ENCODE measurements around the gene PCDH19. TPM values are rescaled to one million over a fixed set of nuclear protein-coding genes. Genes with fewer than 3 reads are reported as not detected.

The PCDH19 gene
- total and polyA plus RNA-seq, 10 of the 15 experiments (the other 5 are each of a cell fraction or from before 2014, with no cell fraction given): 0.01 TPM; not detected in 9

DNA sequence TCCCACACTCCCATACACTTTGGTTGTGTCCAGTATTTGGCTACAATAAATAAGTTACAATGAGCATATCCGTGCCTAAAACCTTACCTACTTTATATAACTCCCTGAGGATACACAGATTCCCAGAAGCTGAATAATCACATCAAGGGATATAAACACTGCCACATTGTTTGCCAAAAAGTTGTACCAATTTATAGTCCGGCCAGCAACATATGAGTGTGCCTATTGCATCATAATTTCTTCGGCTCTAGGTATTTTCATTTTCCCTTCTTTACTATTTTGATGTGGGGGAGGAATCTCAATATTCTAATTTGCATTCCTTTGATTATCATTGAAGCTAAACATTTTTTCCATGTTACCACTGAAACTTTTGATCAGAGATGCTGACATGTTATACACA is 146.4 kb downstream of the PCDH19 start:
- peak; percentile 61 for ATAC-seq
- Histone ChIP-seq H3K4me1 (ENCODE audit: control insufficient read depth, insufficient read depth, low read length) (no peaks in the 10 kb centered on the region), H2AFZ (ENCODE audit: control insufficient read depth, low read depth, low read length) (no peak overlapping the region), H3K9me3 (replicated peaks; ENCODE audit: control insufficient read depth, insufficient read depth, low read length) (no peaks in the 10 kb centered on the region), H3K4me2 (ENCODE audit: control insufficient read depth, insufficient read depth) (no peak overlapping the region), H3K27me3 (replicated peaks in 1 of 2; ENCODE audit: control insufficient read depth in 2 of 2, insufficient read depth in 2 of 2, low read length in 1 of 2) (no peaks in the 10 kb centered on the region), H3K9ac (ENCODE audit: control insufficient read depth, insufficient read depth, low read length) (no peak overlapping the region), H3K36me3 (ENCODE audit: control insufficient read depth in 2 of 2, insufficient read depth in 2 of 2, low read length in 1 of 2) (no peaks in the 10 kb centered on the region), H4K20me1 (ENCODE audit: control insufficient read depth, insufficient read depth) (no peaks in the 10 kb centered on the region), H3K4me3 (no peak overlapping the region), H3K79me2 (ENCODE audit: control insufficient read depth, insufficient read depth, low read length) (no peaks in the 10 kb centered on the region), H3K27ac (ENCODE audit: control insufficient read depth, insufficient read depth) (no peak overlapping the region)
- intact Hi-C loops (cut with micrococcal nuclease; ENCODE audit: unreplicated experiment): no loop called here
- no TSS peak for BruUV-seq (replicated peaks)
- in situ Hi-C loops (cut with MboI): no loop called here
- RAD21 ChIA-PET (ENCODE audit: unreplicated experiment): no interaction called here
- no peak for FAIRE-seq
- no peak for DNase-seq (ENCODE audit: low read depth, low spot score)
- CTCF ChIA-PET: no interaction called here
- SMC1A ChIA-PET (ENCODE audit: uncharacterized antibody, unreplicated experiment): interaction anchor here (1.0 kb wide), 1 partner anchor 56 kb away, joined by 3 read pairs; no protein-coding TSS in a partner anchor
- 2% methylated on average over 3 of the region's 3 CpGs for WGBS (ENCODE audit: insufficient coverage, insufficient replicate concordance, low lambda C conversion rate, missing lambda C conversion rate)
- TF ChIP-seq IKZF2 (IDR thresholded peaks at IDR 0.05) (no peak), CEBPB (IDR thresholded peaks at IDR 0.05; ENCODE audit: borderline replicate concordance in 1 of 2, low read depth in 2 of 2, low read length in 2 of 2) (peak in 1 of 2 experiments; percentile 14; a peak in 2 of 4 replicates)
- POLR2A ChIA-PET: no interaction called here

DNA sequence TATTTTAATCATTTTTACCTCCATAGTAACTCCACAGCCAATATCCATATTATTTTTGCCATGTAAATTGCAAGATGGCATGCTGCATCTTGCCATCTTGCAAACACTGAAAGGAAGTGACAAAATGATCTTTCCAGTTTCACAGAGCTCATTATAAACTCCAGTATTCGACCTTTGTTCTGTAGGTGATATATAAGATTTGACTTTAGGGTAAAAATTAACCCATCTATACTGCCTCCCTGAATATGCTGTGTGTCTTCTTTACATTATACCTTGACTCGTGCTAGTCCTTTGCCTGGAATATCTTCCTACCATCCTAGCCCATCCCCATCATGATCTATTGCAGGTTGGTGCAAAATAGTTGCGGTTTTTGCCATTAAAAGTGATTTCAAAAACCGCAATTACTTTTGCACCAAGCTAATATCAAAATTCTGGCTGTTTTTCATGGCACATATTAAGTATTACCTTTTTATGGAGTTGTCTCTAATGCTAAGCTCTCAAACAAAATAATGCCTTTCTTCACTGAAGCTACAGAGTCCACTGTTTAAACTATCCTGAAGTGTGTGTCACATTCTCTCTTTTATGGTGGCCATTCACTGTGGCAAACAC is 161.1 kb downstream of the PCDH19 start:
- Histone ChIP-seq H3K4me1 (ENCODE audit: control insufficient read depth, insufficient read depth, low read length) (no peaks in the 10 kb centered on the region), H3K4me3 (no peak overlapping the region), H3K27ac (ENCODE audit: control insufficient read depth, insufficient read depth) (no peak overlapping the region), H3K27me3 (replicated peaks in 1 of 2; ENCODE audit: control insufficient read depth in 2 of 2, insufficient read depth in 2 of 2, low read length in 1 of 2) (no peaks in the 10 kb centered on the region), H3K9me3 (replicated peaks; ENCODE audit: control insufficient read depth, insufficient read depth, low read length) (no peaks in the 10 kb centered on the region; the same call in 2 of the 3 replicates), H4K20me1 (ENCODE audit: control insufficient read depth, insufficient read depth) (no peaks in the 10 kb centered on the region), H3K9ac (ENCODE audit: control insufficient read depth, insufficient read depth, low read length) (no peak overlapping the region), H3K4me2 (ENCODE audit: control insufficient read depth, insufficient read depth) (no peak overlapping the region), H3K36me3 (ENCODE audit: control insufficient read depth in 2 of 2, insufficient read depth in 2 of 2, low read length in 1 of 2) (no peaks in the 10 kb centered on the region), H3K79me2 (ENCODE audit: control insufficient read depth, insufficient read depth, low read length) (no peaks in the 10 kb centered on the region), H2AFZ (ENCODE audit: control insufficient read depth, low read depth, low read length) (no peak overlapping the region)
- BruUV-seq (replicated peaks): no TSS peak
- intact Hi-C loops (cut with micrococcal nuclease; ENCODE audit: unreplicated experiment): no loop called here
- ATAC-seq: no peak
- TF ChIP-seq BCL11A (IDR thresholded peaks at IDR 0.05; ENCODE audit: low read depth, low read length) (no peak), CHD2 (IDR thresholded peaks at IDR 0.05; ENCODE audit: borderline replicate concordance, low read depth, low read length) (no peak), SUZ12 (IDR thresholded peaks at IDR 0.05; ENCODE audit: unreplicated experiment) (no peak), SIX5 (IDR thresholded peaks at IDR 0.05; ENCODE audit: low read depth, low read length, severe bottlenecking) (no peak), ZBED1 (IDR thresholded peaks at IDR 0.05; ENCODE audit: borderline replicate concordance) (no peak)
- TF ChIP-seq, protein P1, sequence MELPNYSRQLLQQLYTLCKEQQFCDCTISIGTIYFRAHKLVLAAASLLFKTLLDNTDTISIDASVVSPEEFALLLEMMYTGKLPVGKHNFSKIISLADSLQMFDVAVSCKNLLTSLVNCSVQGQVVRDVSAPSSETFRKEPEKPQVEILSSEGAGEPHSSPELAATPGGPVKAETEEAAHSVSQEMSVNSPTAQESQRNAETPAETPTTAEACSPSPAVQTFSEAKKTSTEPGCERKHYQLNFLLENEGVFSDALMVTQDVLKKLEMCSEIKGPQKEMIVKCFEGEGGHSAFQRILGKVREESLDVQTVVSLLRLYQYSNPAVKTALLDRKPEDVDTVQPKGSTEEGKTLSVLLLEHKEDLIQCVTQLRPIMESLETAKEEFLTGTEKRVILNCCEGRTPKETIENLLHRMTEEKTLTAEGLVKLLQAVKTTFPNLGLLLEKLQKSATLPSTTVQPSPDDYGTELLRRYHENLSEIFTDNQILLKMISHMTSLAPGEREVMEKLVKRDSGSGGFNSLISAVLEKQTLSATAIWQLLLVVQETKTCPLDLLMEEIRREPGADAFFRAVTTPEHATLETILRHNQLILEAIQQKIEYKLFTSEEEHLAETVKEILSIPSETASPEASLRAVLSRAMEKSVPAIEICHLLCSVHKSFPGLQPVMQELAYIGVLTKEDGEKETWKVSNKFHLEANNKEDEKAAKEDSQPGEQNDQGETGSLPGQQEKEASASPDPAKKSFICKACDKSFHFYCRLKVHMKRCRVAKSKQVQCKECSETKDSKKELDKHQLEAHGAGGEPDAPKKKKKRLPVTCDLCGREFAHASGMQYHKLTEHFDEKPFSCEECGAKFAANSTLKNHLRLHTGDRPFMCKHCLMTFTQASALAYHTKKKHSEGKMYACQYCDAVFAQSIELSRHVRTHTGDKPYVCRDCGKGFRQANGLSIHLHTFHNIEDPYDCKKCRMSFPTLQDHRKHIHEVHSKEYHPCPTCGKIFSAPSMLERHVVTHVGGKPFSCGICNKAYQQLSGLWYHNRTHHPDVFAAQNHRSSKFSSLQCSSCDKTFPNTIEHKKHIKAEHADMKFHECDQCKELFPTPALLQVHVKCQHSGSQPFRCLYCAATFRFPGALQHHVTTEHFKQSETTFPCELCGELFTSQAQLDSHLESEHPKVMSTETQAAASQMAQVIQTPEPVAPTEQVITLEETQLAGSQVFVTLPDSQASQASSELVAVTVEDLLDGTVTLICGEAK (IDR thresholded peaks at IDR 0.05; ENCODE audit: borderline replicate concordance): peak; percentile 45; the same call in 1 of the 2 replicates
- WGBS (ENCODE audit: insufficient coverage, insufficient replicate concordance, low lambda C conversion rate, missing lambda C conversion rate): 18% methylated on average over 4 of the region's 4 CpGs
- RAD21 ChIA-PET (ENCODE audit: unreplicated experiment): no interaction called here
- in situ Hi-C loops (cut with MboI): no loop called here
- DNase-seq (ENCODE audit: low read depth, low spot score): no peak
- POLR2A ChIA-PET: no interaction called here
- no peak for FAIRE-seq
- CTCF ChIA-PET: interaction anchor here (0.5 kb wide), 1 partner anchor 915 kb away, joined by 3 read pairs; no protein-coding TSS in a partner anchor
- SMC1A ChIA-PET (ENCODE audit: uncharacterized antibody, unreplicated experiment): no interaction called here

Data from GM12878 (cell line).